Fibroblast of lung (primary cell): ENCODE data around the gene KCNH2. TPM values are rescaled to one million over a fixed set of nuclear protein-coding genes. Genes with fewer than 3 reads are reported as not detected.
A peak's percentile ranks its signal among the peaks of the same experiment; 100 is the strongest.

Experiments used
- DNase-seq, 2 donors: peaks; one replicate each; pipeline versions ENCODE4 v3.0.0 to v3.0.0-alpha.2; 2010; ENCODE audit warnings: low read depth in 2 of 2
- H2AFZ ChIP-seq: 2 replicates; pipeline ENCODE4 v1.5.1; 2012; ENCODE audit warnings: low read length, control low read depth, inconsistent platforms
- H3K27ac ChIP-seq: 2 replicates; pipeline ENCODE4 v1.5.1; 2011; ENCODE audit warnings: low read length, control low read depth; ENCODE audit not compliant: insufficient read depth
- H3K27me3 ChIP-seq: 2 replicates; pipeline ENCODE4 v1.5.1; 2011; ENCODE audit warnings: mild to moderate bottlenecking, low read length; ENCODE audit not compliant: control insufficient read depth, insufficient read depth
- H3K36me3 ChIP-seq: 2 replicates; pipeline ENCODE4 v1.5.1; 2011; ENCODE audit warnings: low read length; ENCODE audit not compliant: control insufficient read depth, insufficient read depth
- H3K4me1 ChIP-seq: 2 replicates; pipeline ENCODE4 v1.5.1; 2011; ENCODE audit warnings: low read length; ENCODE audit not compliant: control insufficient read depth, insufficient read depth; ENCODE audit errors: extremely low read depth
- H3K4me2 ChIP-seq: 2 replicates; pipeline ENCODE4 v1.5.1; 2011; ENCODE audit warnings: low read length, control low read depth; ENCODE audit not compliant: insufficient read depth; ENCODE audit errors: extremely low read depth
- H3K4me3 ChIP-seq, 4 experiments: fragments of 200-600 bp in 1 of 4; sonication (generic) in 1 of 4; replicated peaks in 1 of 4; 2 replicates each; pipeline ENCODE4 v1.5.1; 2011 to 2016; ENCODE audit warnings: low read length in 4 of 4, low read depth in 3 of 4, mild to moderate bottlenecking in 3 of 4, control low read depth in 2 of 4, inconsistent platforms in 1 of 4, mixed read lengths in 1 of 4; ENCODE audit not compliant: insufficient read depth in 1 of 4; ENCODE audit errors: control extremely low read depth in 1 of 4
- H3K79me2 ChIP-seq: 2 replicates; pipeline ENCODE4 v1.5.1; 2012; ENCODE audit warnings: mild to moderate bottlenecking, low read length, inconsistent platforms; ENCODE audit not compliant: control insufficient read depth, insufficient read depth
- H3K9ac ChIP-seq: 2 replicates; pipeline ENCODE4 v1.5.1; 2011; ENCODE audit warnings: mild to moderate bottlenecking, low read length, control low read depth; ENCODE audit not compliant: insufficient read depth
- H3K9me3 ChIP-seq: 2 replicates; pipeline ENCODE4 v1.5.1; 2012; ENCODE audit warnings: low read depth, low read length; ENCODE audit not compliant: control insufficient read depth, insufficient read depth
- H4K20me1 ChIP-seq: 2 replicates; pipeline ENCODE4 v1.5.1; 2011; ENCODE audit warnings: low read length; ENCODE audit not compliant: control insufficient read depth, insufficient read depth; ENCODE audit errors: extremely low read depth
- EZH2 ChIP-seq: IDR thresholded peaks from 2 replicates; pipeline ENCODE4 v1.5.1; 2012; ENCODE audit warnings: low read length, control low read depth, mild to moderate bottlenecking; ENCODE audit errors: missing control alignments
- polyA plus RNA-seq, 2 donors: library from polyadenylated mRNA; depleted of rRNA in 1 of 2; stranded (reverse) in 1 of 2; unstranded in 1 of 2; fragments of >200 nt; gene quantifications; 2 replicates each; pipeline ENCODE4 v1.2.1, GENCODE V29; 2011 to 2012; ENCODE audit warnings: missing spikeins in 1 of 2
- total RNA-seq: library from RNA; depleted of rRNA; stranded (reverse); fragments of >200 nt; gene quantifications from 2 replicates; pipeline ENCODE4 v1.2.1, GENCODE V29; 2014
- TF ChIP-seq, protein P1 (sequence below), 2 donors: IDR thresholded peaks in 1 of 2; conservative IDR thresholded peaks in 1 of 2; 1 replicate in 1 of 2; 2 replicates in 1 of 2; pipeline ENCODE4 v1.5.1; 2011 to 2012; ENCODE audit warnings: low read length in 2 of 2, control low read depth in 1 of 2, inconsistent platforms in 1 of 2, low read depth in 1 of 2, mild to moderate bottlenecking in 1 of 2

The KCNH2 gene
- total and polyA plus RNA-seq, 2 donors (not counting 1 experiment from before 2014, with no cell fraction given), result 0.15 to 6.1 TPM

DNA sequence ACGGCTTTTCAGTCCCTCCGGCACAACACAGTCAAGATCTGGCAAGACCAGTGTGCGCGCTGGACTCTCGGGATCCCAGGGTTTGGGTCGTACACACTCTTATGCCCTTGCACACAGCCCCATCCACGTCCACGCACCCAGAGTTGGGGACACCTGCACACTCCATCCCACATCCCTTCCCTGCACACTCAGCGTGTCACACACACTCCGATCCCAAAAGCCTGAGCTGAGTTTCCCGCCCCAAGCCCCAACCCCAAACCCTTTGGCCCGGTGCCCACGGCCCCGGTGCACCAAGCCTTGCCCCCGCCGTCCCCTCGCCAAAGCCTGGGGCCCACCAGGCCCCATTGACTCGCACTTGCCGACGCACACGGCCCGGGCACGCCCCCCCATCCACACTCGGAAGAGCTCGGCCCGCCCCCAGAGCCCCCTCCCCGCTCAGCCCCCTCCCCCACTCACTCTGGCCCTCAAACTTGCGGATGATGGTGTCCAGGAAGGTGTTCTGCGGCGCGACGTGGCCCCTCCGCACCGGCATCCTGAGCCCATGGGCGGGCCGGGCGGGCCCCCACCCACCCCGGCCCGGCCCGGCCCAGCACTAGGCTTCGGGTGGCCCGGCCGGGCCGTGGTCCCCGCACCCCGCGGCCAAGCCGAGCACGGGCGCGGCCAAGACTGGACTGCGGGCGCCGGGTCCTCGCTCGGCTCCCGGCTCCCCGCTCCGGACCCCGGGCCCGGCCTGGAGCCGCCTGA is 567 bp downstream of the KCNH2 start:
- Histone ChIP-seq H3K4me1 (no peaks in the 10 kb centered on the region), H3K9ac (no peak overlapping the region), H3K4me2 (no peak overlapping the region), H4K20me1 (no peaks in the 10 kb centered on the region), H3K27me3 (peaks cover 56% of the 10 kb centered on the region), H3K79me2 (no peaks in the 10 kb centered on the region), H3K36me3 (no peaks in the 10 kb centered on the region), H3K27ac (no peak overlapping the region), H3K9me3 (no peaks in the 10 kb centered on the region), H3K4me3 (no peak overlapping the region), H2AFZ (no peak overlapping the region)
- DNase-seq, result no peak
- TF ChIP-seq EZH2, result peak; percentile 97
- TF ChIP-seq, protein P1, sequence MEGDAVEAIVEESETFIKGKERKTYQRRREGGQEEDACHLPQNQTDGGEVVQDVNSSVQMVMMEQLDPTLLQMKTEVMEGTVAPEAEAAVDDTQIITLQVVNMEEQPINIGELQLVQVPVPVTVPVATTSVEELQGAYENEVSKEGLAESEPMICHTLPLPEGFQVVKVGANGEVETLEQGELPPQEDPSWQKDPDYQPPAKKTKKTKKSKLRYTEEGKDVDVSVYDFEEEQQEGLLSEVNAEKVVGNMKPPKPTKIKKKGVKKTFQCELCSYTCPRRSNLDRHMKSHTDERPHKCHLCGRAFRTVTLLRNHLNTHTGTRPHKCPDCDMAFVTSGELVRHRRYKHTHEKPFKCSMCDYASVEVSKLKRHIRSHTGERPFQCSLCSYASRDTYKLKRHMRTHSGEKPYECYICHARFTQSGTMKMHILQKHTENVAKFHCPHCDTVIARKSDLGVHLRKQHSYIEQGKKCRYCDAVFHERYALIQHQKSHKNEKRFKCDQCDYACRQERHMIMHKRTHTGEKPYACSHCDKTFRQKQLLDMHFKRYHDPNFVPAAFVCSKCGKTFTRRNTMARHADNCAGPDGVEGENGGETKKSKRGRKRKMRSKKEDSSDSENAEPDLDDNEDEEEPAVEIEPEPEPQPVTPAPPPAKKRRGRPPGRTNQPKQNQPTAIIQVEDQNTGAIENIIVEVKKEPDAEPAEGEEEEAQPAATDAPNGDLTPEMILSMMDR (conservative IDR thresholded peaks at IDR 0.05 in 1 of 2, IDR thresholded peaks at IDR 0.05 in 1 of 2; ENCODE audit: low read depth in 1 of 2, low read length in 2 of 2), result no peak

GRCh38 chr7:150976529-150977381 is 1.4 kb downstream of the KCNH2 start:
- no peak overlapping the region for H3K27ac ChIP-seq
- H3K27me3 ChIP-seq, result peaks cover 64% of the 10 kb centered on the region
- H3K4me2 ChIP-seq, result no peak overlapping the region
- H4K20me1 ChIP-seq, result no peaks in the 10 kb centered on the region
- no peak overlapping the region for H2AFZ ChIP-seq
- H3K79me2 ChIP-seq, result no peaks in the 10 kb centered on the region
- H3K4me3 ChIP-seq, result no peak overlapping the region
- H3K9ac ChIP-seq, result no peak overlapping the region
- DNase-seq, result no peak
- TF ChIP-seq EZH2, result no peak
- TF ChIP-seq, protein P1 (conservative IDR thresholded peaks at IDR 0.05 in 1 of 2, IDR thresholded peaks at IDR 0.05 in 1 of 2; ENCODE audit: low read depth in 1 of 2, low read length in 2 of 2), result no peak
- H3K9me3 ChIP-seq, result no peaks in the 10 kb centered on the region
- H3K36me3 ChIP-seq, result no peaks in the 10 kb centered on the region
- no peaks in the 10 kb centered on the region for H3K4me1 ChIP-seq

DNA sequence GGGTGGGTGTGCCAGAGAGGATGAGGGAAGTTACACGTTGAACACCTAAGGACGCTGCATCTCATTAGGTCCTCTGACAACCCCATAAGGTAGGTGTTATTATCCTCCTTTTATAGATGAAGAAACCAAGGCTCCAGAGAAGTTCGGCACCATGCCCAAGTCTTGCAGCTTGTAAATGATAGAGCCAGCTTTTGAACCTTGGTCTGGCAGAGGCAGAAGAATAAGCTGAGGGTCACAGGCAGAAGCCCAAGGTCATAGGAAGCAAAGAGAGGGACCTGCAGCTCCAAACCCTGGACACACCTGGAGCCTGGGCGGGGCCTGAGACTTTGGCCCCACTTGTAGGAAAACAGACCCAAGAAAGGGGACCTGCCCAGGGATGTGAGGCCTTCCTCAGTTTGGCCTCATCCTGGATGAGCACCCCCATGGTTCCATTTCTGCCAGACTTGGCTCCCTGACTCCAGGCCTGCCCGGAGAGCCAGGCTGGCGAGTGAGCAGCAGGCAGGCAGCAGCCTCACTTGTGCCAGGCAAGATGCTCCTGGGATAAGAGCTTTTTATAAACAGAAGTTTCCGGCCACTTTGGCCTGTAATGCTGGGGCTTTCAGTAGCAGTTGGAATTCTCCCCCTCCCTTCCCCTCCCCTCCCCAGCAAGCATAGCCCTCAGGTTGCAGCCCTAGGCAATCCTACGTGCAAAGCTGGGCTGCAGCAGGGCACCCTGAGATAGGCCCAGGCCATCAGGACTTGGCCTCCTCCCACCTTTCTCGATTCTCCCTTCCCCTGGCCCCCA is 2.4 kb downstream of the KCNH2 start:
- Histone ChIP-seq H4K20me1 (no peaks in the 10 kb centered on the region), H2AFZ (no peak overlapping the region), H3K79me2 (no peaks in the 10 kb centered on the region), H3K36me3 (no peaks in the 10 kb centered on the region), H3K27ac (no peak overlapping the region), H3K4me1 (no peaks in the 10 kb centered on the region), H3K4me3 (no peak overlapping the region), H3K9ac (no peak overlapping the region), H3K4me2 (no peak overlapping the region), H3K27me3 (peaks cover 71% of the 10 kb centered on the region), H3K9me3 (no peaks in the 10 kb centered on the region)
- DNase-seq, result no peak
- TF ChIP-seq, protein P1 (conservative IDR thresholded peaks at IDR 0.05 in 1 of 2, IDR thresholded peaks at IDR 0.05 in 1 of 2; ENCODE audit: low read depth in 1 of 2, low read length in 2 of 2), result no peak
- no peak for TF ChIP-seq EZH2
